Mesenchymal stem cell (in vitro differentiated cells and primary cell): ENCODE data around the gene ERG.

Source experiments
- DNase-seq: peaks from one replicate; pipeline ENCODE4 v3.0.0-alpha.2; 2013
- H2AFZ ChIP-seq: one replicate; pipeline ENCODE4 v1.6.1; 2013; ENCODE audit warnings: low read depth, mild to moderate bottlenecking, control low read depth, inconsistent platforms, low read length, moderate library complexity
- H2AK5ac ChIP-seq: 2 replicates; pipeline ENCODE4 v1.6.1; 2013; ENCODE audit warnings: low read length, moderate library complexity, mild to moderate bottlenecking, inconsistent platforms; ENCODE audit not compliant: severe bottlenecking
- H2BK120ac ChIP-seq: one replicate; pipeline ENCODE4 v1.6.1; 2013; ENCODE audit warnings: low read depth, mild to moderate bottlenecking, inconsistent platforms, low read length, moderate library complexity
- H2BK12ac ChIP-seq, 2 experiments: one replicate each; pipeline ENCODE4 v1.6.1; 2013; ENCODE audit warnings: inconsistent platforms in 2 of 2, low read length in 2 of 2, mild to moderate bottlenecking in 2 of 2, moderate library complexity in 2 of 2, control low read depth in 1 of 2
- H2BK15ac ChIP-seq: one replicate; pipeline ENCODE4 v1.6.1; 2013; ENCODE audit warnings: mild to moderate bottlenecking, low read depth, inconsistent platforms; ENCODE audit not compliant: poor library complexity, severe bottlenecking
- H2BK5ac ChIP-seq: 2 replicates; pipeline ENCODE4 v1.6.1; 2013; ENCODE audit warnings: low read depth, mild to moderate bottlenecking, low read length, control low read depth, inconsistent platforms; ENCODE audit not compliant: poor library complexity, severe bottlenecking
- H3K14ac ChIP-seq, 2 experiments: one replicate each; pipeline ENCODE4 v1.6.1; 2013; ENCODE audit warnings: inconsistent platforms in 2 of 2, low read length in 2 of 2, control low read depth in 1 of 2, mild to moderate bottlenecking in 1 of 2, moderate library complexity in 1 of 2
- H3K18ac ChIP-seq, 2 experiments: one replicate each; pipeline ENCODE4 v1.6.1; 2013; ENCODE audit warnings: inconsistent platforms in 2 of 2, low read length in 2 of 2, control low read depth in 1 of 2, low read depth in 1 of 2, mild to moderate bottlenecking in 1 of 2
- H3K23ac ChIP-seq, 2 experiments: one replicate each; pipeline ENCODE4 v1.6.1; 2013; ENCODE audit warnings: inconsistent platforms in 2 of 2, low read length in 2 of 2, mild to moderate bottlenecking in 2 of 2, moderate library complexity in 2 of 2, control low read depth in 1 of 2
- H3K27ac ChIP-seq: 2 replicates; pipeline ENCODE4 v1.5.1; 2013; ENCODE audit warnings: mild to moderate bottlenecking, moderate library complexity, low read length, control low read depth, inconsistent platforms; ENCODE audit not compliant: poor library complexity, severe bottlenecking
- H3K27me3 ChIP-seq, 2 experiments: 2 replicates each; pipeline versions ENCODE4 v1.6.1 to v1.7.0; 2013; ENCODE audit warnings: low read length in 2 of 2, mild to moderate bottlenecking in 2 of 2, moderate library complexity in 2 of 2, control low read depth in 1 of 2, inconsistent platforms in 1 of 2; ENCODE audit not compliant: control insufficient read depth in 1 of 2, insufficient read depth in 1 of 2
- H3K36me3 ChIP-seq, 2 experiments: 2 replicates each; pipeline versions ENCODE4 v1.6.1 to v1.7.0; 2013; ENCODE audit warnings: low read length in 2 of 2, control low read depth in 1 of 2, inconsistent platforms in 1 of 2, low read depth in 1 of 2, mild to moderate bottlenecking in 1 of 2; ENCODE audit not compliant: insufficient read depth in 2 of 2, control insufficient read depth in 1 of 2
- H3K4ac ChIP-seq, 2 experiments: one replicate each; pipeline ENCODE4 v1.6.1; 2013; ENCODE audit warnings: inconsistent platforms in 2 of 2, low read length in 2 of 2, mild to moderate bottlenecking in 2 of 2, moderate library complexity in 2 of 2, control low read depth in 1 of 2, low read depth in 1 of 2
- H3K4me1 ChIP-seq: 2 replicates; pipeline ENCODE4 v1.6.1; 2013; ENCODE audit warnings: low read depth, low read length, control low read depth; ENCODE audit not compliant: control insufficient read depth, insufficient read depth
- H3K4me2 ChIP-seq: 2 replicates; pipeline ENCODE4 v1.6.1; 2013; ENCODE audit warnings: low read length, mild to moderate bottlenecking, inconsistent platforms; ENCODE audit not compliant: poor library complexity, severe bottlenecking
- H3K4me3 ChIP-seq, 2 experiments: 2 replicates each; pipeline versions ENCODE4 v1.5.1 to v1.7.0; 2013; ENCODE audit warnings: low read length in 2 of 2, mild to moderate bottlenecking in 2 of 2, control low read depth in 1 of 2, low read depth in 1 of 2; ENCODE audit not compliant: insufficient read depth in 1 of 2
- H3K79me1 ChIP-seq: replicated peaks from 2 replicates; pipeline ENCODE4 v1.6.1; 2013; ENCODE audit warnings: mild to moderate bottlenecking, control low read depth, low read length, inconsistent platforms; ENCODE audit not compliant: poor library complexity, severe bottlenecking
- H3K9ac ChIP-seq: 2 replicates; pipeline ENCODE4 v1.7.0; 2013; ENCODE audit warnings: mild to moderate bottlenecking, low read length, moderate library complexity
- H3K9me3 ChIP-seq: 2 replicates; pipeline ENCODE4 v1.7.0; 2013; ENCODE audit warnings: mild to moderate bottlenecking, low read length; ENCODE audit not compliant: control insufficient read depth
- H4K8ac ChIP-seq: one replicate; pipeline ENCODE4 v1.6.1; 2013; ENCODE audit warnings: inconsistent platforms, mild to moderate bottlenecking, low read length, moderate library complexity
- H4K91ac ChIP-seq: one replicate; pipeline ENCODE4 v1.6.1; 2013; ENCODE audit warnings: mild to moderate bottlenecking, low read length, inconsistent platforms
- WGBS: methylation state at CpG from one replicate; pipeline ENCODE4 v1.1.7; 2013; ENCODE audit warnings: mixed read lengths; 5-methylcytosine and 5-hydroxymethylcytosine counted together

ERG gene

DNA sequence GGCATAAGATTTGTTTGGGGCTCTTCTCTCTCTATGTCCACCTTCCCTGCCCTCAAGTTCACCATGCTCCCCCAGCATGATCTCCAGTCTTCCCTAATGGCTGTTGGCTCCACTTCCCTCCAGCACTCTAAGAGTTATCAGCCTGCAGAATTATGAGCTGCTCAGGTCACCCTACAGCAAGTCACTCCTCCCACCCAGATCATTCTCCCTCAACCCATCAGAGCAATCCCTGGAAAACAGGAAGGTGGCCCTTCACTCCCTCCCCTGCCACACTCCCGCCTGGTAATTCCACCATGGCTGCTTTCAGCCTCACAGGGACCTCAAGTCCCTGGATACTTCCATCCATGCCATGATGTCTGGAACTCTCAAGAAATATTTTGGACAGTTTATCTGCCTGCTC is 137.0 kb downstream of the ERG start:
- no peak overlapping the region for H2BK15ac ChIP-seq
- H2BK5ac ChIP-seq = no peak overlapping the region
- H3K4me1 ChIP-seq = peaks cover 3% of the 10 kb centered on the region
- H3K18ac ChIP-seq = no peak overlapping the region
- H3K9me3 ChIP-seq = no peaks in the 10 kb centered on the region
- WGBS = 62% methylated on average over 1 of the region's 1 CpG
- no peak overlapping the region for H2AFZ ChIP-seq
- no peaks in the 10 kb centered on the region for H3K79me1 ChIP-seq
- no peak overlapping the region for H3K4me2 ChIP-seq
- H3K4me3 ChIP-seq = no peak overlapping the region
- no peak overlapping the region for H3K4ac ChIP-seq
- no peak for DNase-seq
- H2AK5ac ChIP-seq = no peak overlapping the region
- H3K27me3 ChIP-seq = peaks cover 0 to 34% of the 10 kb centered on the region in 2 experiments
- H4K8ac ChIP-seq = no peak overlapping the region
- no peak overlapping the region for H2BK12ac ChIP-seq
- no peaks in the 10 kb centered on the region for H3K36me3 ChIP-seq
- no peak overlapping the region for H3K23ac ChIP-seq
- no peak overlapping the region for H2BK120ac ChIP-seq
- no peak overlapping the region for H3K27ac ChIP-seq
- no peak overlapping the region for H3K9ac ChIP-seq
- no peak overlapping the region for H4K91ac ChIP-seq
- no peak overlapping the region for H3K14ac ChIP-seq

- Histone ChIP-seq H3K4me2 (no peak overlapping the region), H4K8ac (no peak overlapping the region), H4K91ac (no peak overlapping the region), H3K4ac (no peak overlapping the region), H2BK5ac (no peak overlapping the region), H2BK12ac (no peak overlapping the region), H2AFZ (no peak overlapping the region), H2BK15ac (no peak overlapping the region), H2BK120ac (no peak overlapping the region), H3K79me1 (peaks cover 3% of the 10 kb centered on the region), H3K9me3 (no peaks in the 10 kb centered on the region), H3K27ac (no peak overlapping the region), H3K9ac (no peak overlapping the region), H3K36me3 (no peaks in the 10 kb centered on the region), H2AK5ac (no peak overlapping the region), H3K27me3 (peaks cover 0 to 27% of the 10 kb centered on the region in 2 experiments), H3K4me1 (peaks cover 11% of the 10 kb centered on the region), H3K18ac (no peak overlapping the region), H3K4me3 (no peak overlapping the region), H3K23ac (no peak overlapping the region), H3K14ac (no peak overlapping the region)
- DNase-seq = no peak
- WGBS = 84% methylated on average over 7 of the region's 7 CpGs
These were observed 138.4 kb downstream of the ERG start for GRCh38 chr21:38359835-38360234.

- Histone ChIP-seq H4K91ac (no peak overlapping the region), H3K79me1 (peaks cover 3% of the 10 kb centered on the region), H3K23ac (no peak overlapping the region), H3K4me3 (no peak overlapping the region), H3K14ac (no peak overlapping the region), H2AFZ (no peak overlapping the region), H2BK120ac (no peak overlapping the region), H3K4ac (no peak overlapping the region), H3K9me3 (no peaks in the 10 kb centered on the region), H2BK5ac (no peak overlapping the region), H3K4me1 (peaks cover 13% of the 10 kb centered on the region), H3K27me3 (peaks cover 0 to 27% of the 10 kb centered on the region in 2 experiments), H4K8ac (no peak overlapping the region), H3K27ac (no peak overlapping the region), H3K9ac (no peak overlapping the region), H2BK12ac (no peak overlapping the region), H3K4me2 (no peak overlapping the region), H3K18ac (no peak overlapping the region), H3K36me3 (peaks cover 0 to 3% of the 10 kb centered on the region in 2 experiments), H2BK15ac (no peak overlapping the region), H2AK5ac (no peak overlapping the region)
- WGBS = 92% methylated on average over 5 of the region's 5 CpGs
- DNase-seq = no peak
These were observed 139.2 kb downstream of the ERG start for GRCh38 chr21:38359090-38359489.

- DNase-seq = no peak
- Histone ChIP-seq H3K4me1 (peaks cover 13% of the 10 kb centered on the region), H3K79me1 (peaks cover 3% of the 10 kb centered on the region), H3K4ac (no peak overlapping the region), H3K4me3 (no peak overlapping the region), H3K4me2 (no peak overlapping the region), H2AFZ (no peak overlapping the region), H3K36me3 (peaks cover 0 to 3% of the 10 kb centered on the region in 2 experiments), H2BK120ac (no peak overlapping the region), H3K14ac (no peak overlapping the region), H3K23ac (no peak overlapping the region), H2BK12ac (no peak overlapping the region), H3K9me3 (no peaks in the 10 kb centered on the region), H3K27ac (no peak overlapping the region), H4K8ac (no peak overlapping the region), H3K18ac (no peak overlapping the region), H3K9ac (no peak overlapping the region), H3K27me3 (peaks cover 0 to 27% of the 10 kb centered on the region in 2 experiments), H4K91ac (no peak overlapping the region), H2BK15ac (no peak overlapping the region), H2AK5ac (no peak overlapping the region), H2BK5ac (no peak overlapping the region)
- 92% methylated on average over 3 of the region's 3 CpGs for WGBS
These were observed 139.6 kb downstream of the ERG start for GRCh38 chr21:38358666-38359065.
